ENCODE data around the gene ADAM30. TPM values are rescaled to one million over a fixed set of nuclear protein-coding genes. Genes with fewer than 3 reads are reported as not detected.
A peak's percentile ranks its signal among the peaks of the same experiment; 100 is the strongest.

ADAM30 gene
- total and polyA plus RNA-seq, 2 of the 13 experiments (the other 11 are each of a cell fraction or from before 2014, with no cell fraction given) = not detected

- H4K20me1 ChIP-seq (ENCODE audit: insufficient read depth, low read length) = no peaks in the 10 kb centered on the region
- FAIRE-seq (no peak), ATAC-seq (no peak), DNase-seq (ENCODE audit: low spot score) (no peak)
- H3K4me3 ChIP-seq (replicated peaks in 1 of 3; ENCODE audit: insufficient read depth in 1 of 3, low read depth in 2 of 3, low read length in 3 of 3) = no peak overlapping the region
- intact Hi-C loops (cut with micrococcal nuclease; ENCODE audit: unreplicated experiment) (no loop called here), in situ Hi-C loops (cut with HindIII; ENCODE audit: extremely low pct_ligation_motif_present, low pct_unique_long_range_greater_than_20kb) (no loop called here)
- ChIA-PET CTCF (ENCODE audit: low intra/inter-chr PET ratio, low total read pairs) (no interaction called here), POLR2A (no interaction called here)
- H3K4me1 ChIP-seq (ENCODE audit: insufficient read depth, low read length) = no peaks in the 10 kb centered on the region
- no TSS peak for BruUV-seq (replicated peaks)
- no peak overlapping the region for H3K9ac ChIP-seq (ENCODE audit: insufficient read depth, low read depth, low read length)
- no peak overlapping the region for H2AFZ ChIP-seq (ENCODE audit: low read length)
- H3K4me2 ChIP-seq (ENCODE audit: low read depth, low read length) = no peak overlapping the region
- no peak overlapping the region for H3K27ac ChIP-seq (ENCODE audit: extremely low read length, insufficient read depth, low read length)
- no peaks in the 10 kb centered on the region for H3K79me2 ChIP-seq (ENCODE audit: insufficient read depth, low read length)
- no peaks in the 10 kb centered on the region for H3K9me3 ChIP-seq (ENCODE audit: low read length)
- no peaks in the 10 kb centered on the region for H3K27me3 ChIP-seq (ENCODE audit: control insufficient read depth in 1 of 2, insufficient read depth in 2 of 2, low read length in 2 of 2)
- 99% methylated on average over 5 of the region's 8 CpGs for WGBS (ENCODE audit: low lambda C conversion rate)
- TF ChIP-seq ZNF281 (CRISPR knock-in tag; IDR thresholded peaks at IDR 0.05; ENCODE audit: borderline replicate concordance) = no peak
- TF ChIP-seq ARNT (IDR thresholded peaks at IDR 0.05) = no peak
- TF ChIP-seq JUNB (CRISPR knock-in tag; IDR thresholded peaks at IDR 0.05; ENCODE audit: borderline replicate concordance) = no peak
- no peak for TF ChIP-seq ZNF530 (CRISPR knock-in tag; IDR thresholded peaks at IDR 0.05; ENCODE audit: low read depth)
- TF ChIP-seq MYC (CRISPR knock-in tag; IDR thresholded peaks at IDR 0.05; ENCODE audit: borderline replicate concordance) = no peak
- TF ChIP-seq MAFF (IDR thresholded peaks at IDR 0.05; ENCODE audit: low read depth, low read length) = peak; percentile 29; the same call in 1 of the 2 replicates
- TF ChIP-seq ZNF780A (CRISPR knock-in tag; IDR thresholded peaks at IDR 0.05) = no peak
- peak; percentile 46 to 65; a peak in 3 of 4 replicates for TF ChIP-seq MAFK (conservative IDR thresholded peaks at IDR 0.05 in 1 of 2, IDR thresholded peaks at IDR 0.05 in 1 of 2; ENCODE audit: low read length in 2 of 2)
- no peak for TF ChIP-seq ZNF547 (CRISPR knock-in tag; IDR thresholded peaks at IDR 0.05)
- H3K36me3 ChIP-seq (replicated peaks in 1 of 2; ENCODE audit: control insufficient read depth in 1 of 2, insufficient read depth in 2 of 2, low read length in 2 of 2) = peaks cover 15 to 38% of the 10 kb centered on the region in 2 experiments; a peak in 3 of 5 replicates
Measured at GRCh38 chr1:119920104-119920968, 24.0 kb upstream of the ADAM30 start.

Data from HepG2 (cell line).